HG02759 (cell line): ENCODE data around the gene ILK.

Experiments
- ATAC-seq: cut with Tn5 transposase; IDR thresholded peaks from one replicate; pipeline ENCODE4 v1.9.1; 2021; ENCODE audit warnings: mild to moderate bottlenecking, moderate library complexity; ENCODE audit not compliant: unreplicated experiment

ILK gene

GRCh38 chr11:6603287-6604080 is at the start of gene ILK, which contains the start of gene RRP8:
Gene ILK (plus strand): TSS chr11:6603774. CDS start chr11:6604272, 498 bp downstream.
Gene RRP8 (minus strand): TSS chr11:6603616. CDS start chr11:6603502, 114 bp downstream.
- peak; percentile 82 for ATAC-seq

- ATAC-seq = no peak
These were observed 48.5 kb upstream of the ILK start for GRCh38 chr11:6554828-6555706.

GRCh38 chr11:6556139-6556949 is 47.2 kb upstream of the ILK start:
- ATAC-seq = no peak

- ATAC-seq = no peak
These were observed 46.5 kb upstream of the ILK start for GRCh38 chr11:6557063-6557462.

GRCh38 chr11:6557761-6558674 is 45.6 kb upstream of the ILK start:
- ATAC-seq = no peak

- ATAC-seq = no peak
These were observed 44.2 kb upstream of the ILK start for GRCh38 chr11:6559369-6559768.

- ATAC-seq = no peak
These were observed 42.3 kb upstream of the ILK start for GRCh38 chr11:6561288-6561687.

GRCh38 chr11:6563121-6563619 is 40.4 kb upstream of the ILK start:
- ATAC-seq = no peak

- ATAC-seq = no peak
These were observed 39.9 kb upstream of the ILK start for GRCh38 chr11:6563667-6564066.

GRCh38 chr11:6565325-6565724 is 38.2 kb upstream of the ILK start:
- ATAC-seq = no peak

- no peak for ATAC-seq
These were observed 37.4 kb upstream of the ILK start for GRCh38 chr11:6565988-6566703.

- ATAC-seq = no peak
These were observed 36.7 kb upstream of the ILK start for GRCh38 chr11:6566704-6567370.

GRCh38 chr11:6567371-6567745 is 36.2 kb upstream of the ILK start:
- ATAC-seq = no peak

GRCh38 chr11:6568191-6568918 is 35.2 kb upstream of the ILK start:
- ATAC-seq = no peak

- no peak for ATAC-seq
These were observed 33.9 kb upstream of the ILK start for GRCh38 chr11:6569706-6570105.

GRCh38 chr11:6570691-6571427 is 32.7 kb upstream of the ILK start:
- no peak for ATAC-seq

GRCh38 chr11:6571434-6572008 is 32.1 kb upstream of the ILK start:
- no peak for ATAC-seq
